Naive thymus-derived CD4-positive, alpha-beta T cell (primary cell): ENCODE results near the gene COL5A3. TPM values are rescaled to one million over a fixed set of nuclear protein-coding genes. Genes with fewer than 3 reads are reported as not detected.
A peak's percentile ranks its signal among the peaks of the same experiment; 100 is the strongest.
"Not testable (repeated sequence)": the region's sequence is repeated elsewhere in the genome, so short reads cannot be mapped to it uniquely, and the experiment has no call there.

Experiments used
- ATAC-seq: fragments of 150-1000 bp; cut with Tn5 transposase; 2 replicates; pipeline ENCODE4 v1.10.0; 2021; ENCODE audit warnings: mild to moderate bottlenecking, moderate library complexity
- CTCF ChIA-PET: fragments of 350-600 bp; sonication (Branson Sonifier 250); formaldehyde crosslinking; loops from one replicate; lab custom pipeline; 2021; ENCODE audit warnings: antibody characterized with exemption; lab: Charles Lee
- POLR2A ChIA-PET: fragments of 350-600 bp; sonication (Branson Sonifier 250); formaldehyde crosslinking; loops from one replicate; lab custom pipeline; 2021; ENCODE audit warnings: antibody characterized with exemption, inconsistent platforms; lab: Charles Lee
- DNase-seq, 9 donors: peaks; one replicate each; pipeline versions ENCODE4 v3.0.0 to v3.0.0-alpha.2; 2020 to 2022; ENCODE audit warnings: mixed read lengths in 1 of 9
- H3K27ac ChIP-seq: one replicate; pipeline ENCODE4 v1.7.0; 2013; ENCODE audit warnings: mild to moderate bottlenecking, low read depth, low read length, moderate library complexity
- H3K27me3 ChIP-seq, 2 donors: one replicate each; pipeline ENCODE4 v1.7.0; 2013; ENCODE audit warnings: low read length in 2 of 2, mild to moderate bottlenecking in 2 of 2, moderate library complexity in 2 of 2; ENCODE audit not compliant: control insufficient read depth in 2 of 2, insufficient read depth in 2 of 2
- H3K36me3 ChIP-seq, 3 experiments: 1 replicate in 2 of 3; 2 replicates in 1 of 3; pipeline ENCODE4 v1.7.0; 2013; ENCODE audit warnings: low read length in 3 of 3, mild to moderate bottlenecking in 3 of 3, moderate library complexity in 1 of 3; ENCODE audit not compliant: insufficient read depth in 3 of 3, control insufficient read depth in 2 of 3
- H3K4me1 ChIP-seq, 2 donors: one replicate each; pipeline ENCODE4 v1.7.0; 2013; ENCODE audit warnings: low read length in 2 of 2, mild to moderate bottlenecking in 2 of 2, moderate library complexity in 1 of 2; ENCODE audit not compliant: control insufficient read depth in 2 of 2, insufficient read depth in 2 of 2
- H3K4me3 ChIP-seq: 2 replicates; pipeline ENCODE4 v1.7.0; 2013; ENCODE audit warnings: mild to moderate bottlenecking, low read length
- H3K9me3 ChIP-seq, 3 experiments: 1 replicate in 2 of 3; 2 replicates in 1 of 3; pipeline ENCODE4 v1.7.0; 2013; ENCODE audit warnings: low read length in 3 of 3; ENCODE audit not compliant: control insufficient read depth in 2 of 3
- H3K27ac Mint-ChIP-seq, 9 donors: one replicate each; pipeline ENCODE4 v1.8.0; 2020 to 2022; ENCODE audit warnings: mixed read lengths in 9 of 9, mild to moderate bottlenecking in 8 of 9, moderate library complexity in 5 of 9, inconsistent platforms in 2 of 9
- H3K27me3 Mint-ChIP-seq, 5 donors: one replicate each; pipeline ENCODE4 v1.8.0; 2021 to 2022; ENCODE audit warnings: mixed read lengths in 5 of 5, mild to moderate bottlenecking in 1 of 5
- H3K36me3 Mint-ChIP-seq, 5 donors: one replicate each; pipeline ENCODE4 v1.8.0; 2020 to 2022; ENCODE audit warnings: mixed read lengths in 5 of 5, mild to moderate bottlenecking in 3 of 5, inconsistent platforms in 1 of 5
- H3K4me1 Mint-ChIP-seq, 7 donors: one replicate each; pipeline ENCODE4 v1.8.0; 2020 to 2022; ENCODE audit warnings: mixed read lengths in 7 of 7, mild to moderate bottlenecking in 3 of 7, inconsistent platforms in 1 of 7
- H3K4me3 Mint-ChIP-seq, 10 donors: one replicate each; pipeline ENCODE4 v1.8.0; 2020 to 2022; ENCODE audit warnings: mild to moderate bottlenecking in 10 of 10, mixed read lengths in 10 of 10, moderate library complexity in 6 of 10, inconsistent platforms in 2 of 10
- H3K9me3 Mint-ChIP-seq, 11 donors: one replicate each; pipeline ENCODE4 v1.8.0; 2020 to 2022; ENCODE audit warnings: mixed read lengths in 11 of 11, mild to moderate bottlenecking in 4 of 11, inconsistent platforms in 1 of 11, moderate library complexity in 1 of 11
- intact Hi-C, 2 donors: fragments of 100-400 bp; cut with micrococcal nuclease; formaldehyde crosslinking; loops; one replicate each; pipeline ENCODE4 v1.15.1; 2023
- polyA plus RNA-seq, 2 donors: library from polyadenylated mRNA; unstranded; fragments of 300-500 nt; fragmentation: Illumina TruSeq; gene quantifications; one replicate each; pipeline ENCODE4 v1.2.3, GENCODE V29; 2021
- total RNA-seq, 6 experiments: library from RNA in 5 of 6; stranded (reverse) in 5 of 6; gene quantifications; 1 replicate in 5 of 6; 2 replicates in 1 of 6; pipeline ENCODE4 v1.2.3 and lab custom pipeline; 2021 to 2026

Gene COL5A3
- total and polyA plus RNA-seq, 7 experiments from 2014 or later, result 0.05 to 1.9 (median 0.09) TPM; not detected in 3

- H3K4me1 ChIP-seq, H3K4me3 ChIP-seq, H3K27me3 ChIP-seq, H3K4me3 Mint-ChIP-seq, POLR2A ChIA-PET, H3K36me3 ChIP-seq, intact Hi-C loops, H3K4me1 Mint-ChIP-seq, H3K36me3 Mint-ChIP-seq, ATAC-seq, DNase-seq, H3K27ac ChIP-seq, H3K27ac Mint-ChIP-seq, CTCF ChIA-PET: not testable (repeated sequence)
- peaks cover 0 to 10% (median 0%) of the 10 kb centered on the region in 3 experiments for H3K9me3 ChIP-seq
- Mint-ChIP-seq H3K9me3 (peaks cover 0 to 18% (median 8%) of the 10 kb centered on the region in 11 donors), H3K27me3 (peaks cover 8 to 26% (median 21%) of the 10 kb centered on the region in 5 donors)
These were observed 63.7 kb downstream of the COL5A3 start for GRCh38 chr19:9946528-9947125.

GRCh38 chr19:9945319-9945966, 64.9 kb downstream of the COL5A3 start:
- intact Hi-C loops, result no loop called here
- H3K4me1 ChIP-seq, result no peaks in the 10 kb centered on the region
- H3K36me3 Mint-ChIP-seq, result peaks cover 0 to 10% (median 3%) of the 10 kb centered on the region in 5 donors
- H3K27me3 Mint-ChIP-seq, result peaks cover 13 to 32% (median 30%) of the 10 kb centered on the region in 5 donors
- H3K4me3 Mint-ChIP-seq, result peak overlapping the region in 1 of 10 donors; percentile 15
- ATAC-seq (no peak), DNase-seq (no peak)
- POLR2A ChIA-PET, result no interaction called here
- H3K4me3 ChIP-seq, result no peak overlapping the region
- peaks cover 0 to 9% (median 0%) of the 10 kb centered on the region in 7 donors for H3K4me1 Mint-ChIP-seq
- H3K9me3 Mint-ChIP-seq, result peaks cover 0 to 28% (median 17%) of the 10 kb centered on the region in 11 donors
- no peaks in the 10 kb centered on the region for H3K36me3 ChIP-seq
- H3K27me3 ChIP-seq, result no peaks in the 10 kb centered on the region
- no peak overlapping the region for H3K27ac Mint-ChIP-seq
- peaks cover 0 to 12% (median 0%) of the 10 kb centered on the region in 3 experiments for H3K9me3 ChIP-seq
- no peak overlapping the region for H3K27ac ChIP-seq
- CTCF ChIA-PET, result no interaction called here

GRCh38 chr19:9943744-9944143, 66.6 kb downstream of the COL5A3 start:
- POLR2A ChIA-PET, result no interaction called here
- peaks cover 16 to 39% (median 34%) of the 10 kb centered on the region in 5 donors for H3K27me3 Mint-ChIP-seq
- H3K36me3 ChIP-seq, result no peaks in the 10 kb centered on the region
- H3K36me3 Mint-ChIP-seq, result peaks cover 0 to 10% (median 3%) of the 10 kb centered on the region in 5 donors
- H3K4me3 ChIP-seq, result no peak overlapping the region
- CTCF ChIA-PET, result interaction anchor here (1.2 to 1.4 kb wide), 2 partner anchors 11 to 13 kb away, joined by 6 read pairs; no protein-coding TSS in a partner anchor
- no peaks in the 10 kb centered on the region for H3K27me3 ChIP-seq
- no peaks in the 10 kb centered on the region for H3K4me1 ChIP-seq
- no peak overlapping the region for H3K27ac ChIP-seq
- ATAC-seq, result no peak
- no peak overlapping the region for H3K4me3 Mint-ChIP-seq
- peaks cover 0 to 9% (median 0%) of the 10 kb centered on the region in 7 donors for H3K4me1 Mint-ChIP-seq
- intact Hi-C loops, result no loop called here
- no peak for DNase-seq
- peaks cover 0 to 12% (median 0%) of the 10 kb centered on the region in 3 experiments for H3K9me3 ChIP-seq
- no peak overlapping the region for H3K27ac Mint-ChIP-seq
- H3K9me3 Mint-ChIP-seq, result peaks cover 0 to 28% (median 17%) of the 10 kb centered on the region in 11 donors

- Histone ChIP-seq H3K36me3 (no peaks in the 10 kb centered on the region), H3K27ac (no peak overlapping the region), H3K4me1 (peaks cover 0 to 3% of the 10 kb centered on the region in 2 donors), H3K4me3 (no peak overlapping the region), H3K9me3 (peaks cover 0 to 12% (median 0%) of the 10 kb centered on the region in 3 experiments), H3K27me3 (peaks cover 0 to 5% of the 10 kb centered on the region in 2 donors)
- Mint-ChIP-seq H3K27me3 (peaks cover 27 to 51% (median 39%) of the 10 kb centered on the region in 5 donors), H3K9me3 (peaks cover 0 to 28% (median 17%) of the 10 kb centered on the region in 11 donors), H3K4me3 (no peak overlapping the region), H3K36me3 (peaks cover 0 to 10% (median 3%) of the 10 kb centered on the region in 5 donors), H3K4me1 (peaks cover 3 to 12% (median 6%) of the 10 kb centered on the region in 7 donors), H3K27ac (no peak overlapping the region)
- ATAC-seq (no peak), DNase-seq (no peak)
- intact Hi-C loops, result no loop called here
- CTCF ChIA-PET, result interaction anchor here (1.4 kb wide), 1 partner anchor 59 kb away, joined by 4 read pairs; no protein-coding TSS in a partner anchor
- POLR2A ChIA-PET, result no interaction called here
These were observed 68.6 kb downstream of the COL5A3 start for GRCh38 chr19:9941671-9942070.

GRCh38 chr19:9941231-9941630, 69.1 kb downstream of the COL5A3 start:
- Histone ChIP-seq H3K4me3 (no peak overlapping the region), H3K27me3 (peaks cover 0 to 7% of the 10 kb centered on the region in 2 donors), H3K4me1 (peaks cover 0 to 4% of the 10 kb centered on the region in 2 donors), H3K27ac (no peak overlapping the region), H3K36me3 (no peaks in the 10 kb centered on the region), H3K9me3 (peaks cover 0 to 12% (median 0%) of the 10 kb centered on the region in 3 experiments)
- Mint-ChIP-seq H3K27ac (no peak overlapping the region), H3K4me1 (peaks cover 3 to 13% (median 7%) of the 10 kb centered on the region in 7 donors), H3K4me3 (no peak overlapping the region), H3K27me3 (peaks cover 27 to 52% (median 41%) of the 10 kb centered on the region in 5 donors), H3K36me3 (peaks cover 0 to 10% (median 3%) of the 10 kb centered on the region in 5 donors), H3K9me3 (peaks cover 0 to 28% (median 17%) of the 10 kb centered on the region in 11 donors)
- ATAC-seq (no peak), DNase-seq (no peak)
- ChIA-PET POLR2A (no interaction called here), CTCF (interaction anchor here (0.5 to 1.4 kb wide), 2 partner anchors 59 to 322 kb away, joined by 3 to 4 read pairs; no protein-coding TSS in a partner anchor)
- intact Hi-C loops, result no loop called here

- ATAC-seq (no peak), DNase-seq (no peak)
- H3K4me3 Mint-ChIP-seq, result no peak overlapping the region
- intact Hi-C loops, result no loop called here
- ChIA-PET POLR2A (no interaction called here), CTCF (interaction anchor here (0.5 to 1.4 kb wide), 2 partner anchors 59 to 322 kb away, joined by 3 to 4 read pairs; no protein-coding TSS in a partner anchor)
- peaks cover 28 to 53% (median 42%) of the 10 kb centered on the region in 5 donors for H3K27me3 Mint-ChIP-seq
- H3K36me3 Mint-ChIP-seq, result peaks cover 0 to 10% (median 3%) of the 10 kb centered on the region in 5 donors
- Histone ChIP-seq H3K4me1 (peaks cover 4% of the 10 kb centered on the region in 2 donors), H3K36me3 (no peaks in the 10 kb centered on the region), H3K27ac (no peak overlapping the region), H3K27me3 (peaks cover 0 to 7% of the 10 kb centered on the region in 2 donors), H3K4me3 (no peak overlapping the region), H3K9me3 (peaks cover 0 to 12% (median 0%) of the 10 kb centered on the region in 3 experiments)
- H3K9me3 Mint-ChIP-seq, result peaks cover 0 to 28% (median 17%) of the 10 kb centered on the region in 11 donors
- peaks cover 3 to 13% (median 8%) of the 10 kb centered on the region in 7 donors for H3K4me1 Mint-ChIP-seq
- no peak overlapping the region for H3K27ac Mint-ChIP-seq
These were observed 69.5 kb downstream of the COL5A3 start for GRCh38 chr19:9940778-9941177.
